ENCODE results near the gene PLD4. TPM values are rescaled to one million over a fixed set of nuclear protein-coding genes. Genes with fewer than 3 reads are reported as not detected.
"Not testable (repeated sequence)": the region's sequence is repeated elsewhere in the genome, so short reads cannot be mapped to it uniquely, and the experiment has no call there.

Gene PLD4
- total RNA-seq, 4 donors from 2014 or later: 0.16 TPM; not detected in 3

DNA sequence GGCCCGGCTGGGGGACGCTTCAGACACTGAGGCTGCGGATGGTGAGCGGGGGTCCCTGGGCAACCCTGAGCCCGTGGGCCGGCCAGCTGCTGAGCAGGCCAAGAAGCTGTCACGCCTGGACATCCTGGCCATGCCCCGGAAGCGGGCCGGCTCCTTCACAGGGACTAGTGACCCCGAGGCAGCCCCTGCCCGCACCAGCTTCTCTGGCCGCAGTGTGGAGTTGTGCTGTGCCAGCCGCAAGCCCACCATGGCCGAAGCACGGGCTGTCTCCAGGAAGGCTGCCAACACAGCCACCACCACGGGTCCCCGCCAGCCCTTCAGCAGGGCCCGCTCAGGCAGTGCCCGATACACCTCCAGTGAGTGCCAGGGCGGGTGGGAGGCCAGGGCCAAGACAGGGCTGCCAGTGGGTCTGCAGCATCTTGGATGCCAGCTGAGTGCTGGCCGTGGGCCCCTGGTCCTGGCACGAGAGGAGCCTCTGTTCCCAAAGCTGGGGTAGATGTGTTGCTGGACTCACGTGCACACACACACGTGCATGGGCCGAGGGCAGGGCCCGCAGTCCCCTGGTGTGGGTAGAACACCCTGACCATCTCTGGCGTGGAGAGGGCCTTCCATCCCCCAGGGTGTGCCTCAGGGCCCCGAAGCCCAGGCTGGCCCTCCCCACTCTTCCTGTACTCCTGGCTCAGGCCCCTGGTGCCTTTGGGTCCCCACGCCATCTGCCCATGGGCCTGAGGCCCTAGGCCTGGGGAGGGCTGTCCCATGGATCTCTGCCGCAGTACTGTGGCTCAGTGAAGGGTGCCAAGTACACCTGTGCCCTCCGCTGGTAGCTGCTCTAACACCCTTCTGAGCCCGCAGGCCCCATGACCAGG lies 36.8 kb upstream of the PLD4 start:
- H3K4me1 ChIP-seq: peaks cover 2% of the 10 kb centered on the region
- peaks cover 59% of the 10 kb centered on the region for H3K36me3 ChIP-seq
- no peaks in the 10 kb centered on the region for H3K9me3 ChIP-seq
- H3K27me3 ChIP-seq: no peaks in the 10 kb centered on the region
- 96% methylated on average over 9 of the region's 33 CpGs for WGBS
- H3K4me3 ChIP-seq: no peak overlapping the region
- TF ChIP-seq, protein P1, sequence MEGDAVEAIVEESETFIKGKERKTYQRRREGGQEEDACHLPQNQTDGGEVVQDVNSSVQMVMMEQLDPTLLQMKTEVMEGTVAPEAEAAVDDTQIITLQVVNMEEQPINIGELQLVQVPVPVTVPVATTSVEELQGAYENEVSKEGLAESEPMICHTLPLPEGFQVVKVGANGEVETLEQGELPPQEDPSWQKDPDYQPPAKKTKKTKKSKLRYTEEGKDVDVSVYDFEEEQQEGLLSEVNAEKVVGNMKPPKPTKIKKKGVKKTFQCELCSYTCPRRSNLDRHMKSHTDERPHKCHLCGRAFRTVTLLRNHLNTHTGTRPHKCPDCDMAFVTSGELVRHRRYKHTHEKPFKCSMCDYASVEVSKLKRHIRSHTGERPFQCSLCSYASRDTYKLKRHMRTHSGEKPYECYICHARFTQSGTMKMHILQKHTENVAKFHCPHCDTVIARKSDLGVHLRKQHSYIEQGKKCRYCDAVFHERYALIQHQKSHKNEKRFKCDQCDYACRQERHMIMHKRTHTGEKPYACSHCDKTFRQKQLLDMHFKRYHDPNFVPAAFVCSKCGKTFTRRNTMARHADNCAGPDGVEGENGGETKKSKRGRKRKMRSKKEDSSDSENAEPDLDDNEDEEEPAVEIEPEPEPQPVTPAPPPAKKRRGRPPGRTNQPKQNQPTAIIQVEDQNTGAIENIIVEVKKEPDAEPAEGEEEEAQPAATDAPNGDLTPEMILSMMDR (IDR thresholded peaks at IDR 0.05): no peak
- TF ChIP-seq EP300 (IDR thresholded peaks at IDR 0.05): no peak
- no peak overlapping the region for H3K27ac ChIP-seq
- peak in 1 of 2 donors; percentile 62 for DNase-seq (ENCODE audit: low spot score in 2 of 2)

DNA sequence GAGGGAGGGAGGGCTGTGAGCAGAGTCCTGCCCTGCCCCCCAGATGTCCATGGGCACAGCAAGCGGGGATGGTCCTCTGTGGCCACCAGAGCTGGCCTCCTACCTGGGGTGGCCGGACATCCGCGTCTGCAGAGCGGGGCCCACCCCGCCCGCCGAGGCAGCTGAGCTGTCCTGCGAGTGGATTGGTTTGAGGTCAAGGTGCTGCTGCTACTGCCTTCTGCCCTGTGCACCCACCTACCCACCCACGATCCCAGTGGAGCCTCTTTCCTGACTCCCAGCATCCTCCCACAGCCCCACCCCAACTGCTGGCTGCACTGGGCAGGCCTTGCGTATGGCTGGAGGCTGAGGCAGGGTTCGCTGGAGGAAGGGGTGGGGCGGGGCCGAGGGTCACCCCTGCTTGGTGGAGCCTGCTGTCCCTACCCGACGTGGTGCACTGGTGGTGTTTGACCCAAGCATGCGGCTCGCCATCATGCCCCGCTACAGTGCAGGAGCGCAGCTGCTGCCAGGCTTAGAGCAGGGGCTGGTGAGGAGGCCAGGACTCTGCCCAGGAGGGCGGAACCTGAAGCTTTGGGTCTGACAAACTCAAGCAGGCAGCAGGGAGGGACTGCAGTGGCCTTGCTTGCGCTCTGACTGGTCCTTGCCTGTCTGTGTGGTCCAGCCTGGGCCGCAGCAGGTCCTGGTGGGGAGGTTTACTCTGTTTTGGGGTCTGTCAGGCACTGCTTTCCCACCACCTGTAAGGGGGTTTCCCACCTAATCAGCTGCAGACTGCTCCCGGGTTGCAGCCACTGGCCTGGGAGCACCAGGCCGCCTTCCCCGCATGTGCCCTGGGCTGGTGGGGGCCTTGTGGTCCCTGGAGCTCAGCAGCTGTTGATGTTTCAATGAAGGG lies 35.9 kb upstream of the PLD4 start:
- no peak overlapping the region for H3K27ac ChIP-seq
- H3K27me3 ChIP-seq: no peaks in the 10 kb centered on the region
- WGBS: 82% methylated on average over 9 of the region's 26 CpGs
- no peaks in the 10 kb centered on the region for H3K9me3 ChIP-seq
- no peaks in the 10 kb centered on the region for H3K4me1 ChIP-seq
- H3K36me3 ChIP-seq: peaks cover 50% of the 10 kb centered on the region
- no peak overlapping the region for H3K4me3 ChIP-seq
- TF ChIP-seq, protein P1 (IDR thresholded peaks at IDR 0.05): no peak
- TF ChIP-seq EP300 (IDR thresholded peaks at IDR 0.05): no peak
- TF ChIP-seq POLR2AphosphoS5 (IDR thresholded peaks at IDR 0.05): no peak
- no peak for TF ChIP-seq POLR2A (IDR thresholded peaks at IDR 0.05)
- no peak for DNase-seq (ENCODE audit: low spot score in 2 of 2)

DNA sequence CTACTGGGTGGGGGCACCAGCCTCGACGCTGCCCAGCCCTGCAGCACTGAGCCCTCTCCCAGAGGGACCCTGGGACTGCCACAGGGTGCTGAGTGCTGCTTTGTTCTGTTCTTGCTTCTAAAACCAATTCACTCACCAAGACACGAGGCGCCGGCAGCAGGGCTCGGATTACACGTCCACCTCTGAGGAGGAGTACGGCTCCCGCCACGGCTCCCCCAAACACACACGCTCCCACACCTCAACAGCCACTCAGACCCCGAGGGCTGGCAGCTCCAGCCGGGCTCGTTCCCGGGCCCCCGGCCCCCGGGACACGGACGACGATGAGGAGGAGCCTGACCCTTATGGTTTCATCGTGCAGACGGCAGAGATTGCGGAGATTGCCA lies 35.3 kb upstream of the PLD4 start:
- no peaks in the 10 kb centered on the region for H3K9me3 ChIP-seq
- DNase-seq (ENCODE audit: low spot score in 2 of 2): no peak
- peaks cover 50% of the 10 kb centered on the region for H3K36me3 ChIP-seq
- no peaks in the 10 kb centered on the region for H3K27me3 ChIP-seq
- peaks cover 3% of the 10 kb centered on the region for H3K4me1 ChIP-seq
- H3K4me3 ChIP-seq: no peak overlapping the region
- H3K27ac ChIP-seq: no peak overlapping the region
- TF ChIP-seq POLR2A (IDR thresholded peaks at IDR 0.05) (no peak), POLR2AphosphoS5 (IDR thresholded peaks at IDR 0.05) (no peak), EP300 (IDR thresholded peaks at IDR 0.05) (no peak)
- TF ChIP-seq, protein P1 (IDR thresholded peaks at IDR 0.05): no peak
- 94% methylated on average over 19 of the region's 23 CpGs for WGBS

DNA sequence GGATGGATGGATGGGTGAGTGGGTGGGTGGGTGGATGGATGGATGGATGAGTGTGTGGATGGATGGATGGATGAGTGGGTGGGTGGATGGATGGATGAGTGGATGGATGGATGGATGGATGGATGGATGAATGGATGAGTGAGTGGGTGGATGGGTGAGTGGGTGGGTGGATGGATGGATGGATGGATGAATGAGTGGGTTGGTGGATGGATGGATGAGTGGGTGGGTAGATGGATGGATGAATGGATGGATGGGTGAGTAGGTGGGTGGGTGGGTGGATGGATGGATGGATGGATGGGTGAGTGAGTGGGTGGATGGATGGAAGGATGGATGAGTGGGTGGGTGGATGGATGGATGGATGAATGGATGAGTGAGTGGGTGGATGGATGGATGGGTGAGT lies 34.4 kb upstream of the PLD4 start:
- not testable (repeated sequence) for H3K27me3 ChIP-seq, H3K4me1 ChIP-seq, H3K27ac ChIP-seq, H3K9me3 ChIP-seq, H3K4me3 ChIP-seq
- DNase-seq (ENCODE audit: low spot score in 2 of 2): peak in 1 of 2 donors; percentile 15
- peaks cover 55% of the 10 kb centered on the region for H3K36me3 ChIP-seq

DNA sequence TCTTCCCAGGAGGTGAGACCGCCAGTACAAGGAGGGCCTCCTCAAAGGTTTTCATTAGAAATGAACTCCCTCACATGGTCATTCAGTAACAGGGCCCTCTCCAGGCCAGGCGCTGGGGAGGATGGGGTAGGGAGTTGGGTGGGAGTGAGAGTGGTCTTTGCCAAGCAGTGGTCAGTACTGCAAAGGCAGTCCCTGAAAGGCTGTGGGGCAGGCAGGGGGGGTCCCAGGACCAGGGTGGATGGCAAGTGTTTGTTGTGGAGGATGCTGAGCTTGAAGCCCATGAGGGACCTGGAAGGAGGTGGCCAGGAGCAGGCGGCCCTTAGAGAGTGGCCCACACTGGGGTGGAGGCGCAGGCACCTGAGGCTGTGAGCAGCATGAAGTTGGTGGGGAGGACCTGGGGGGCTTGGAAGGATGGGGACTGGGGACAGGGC lies 33.5 kb upstream of the PLD4 start:
- 96% methylated on average over 4 of the region's 4 CpGs for WGBS
- no peaks in the 10 kb centered on the region for H3K27me3 ChIP-seq
- peak in 1 of 2 donors; percentile 61 for DNase-seq (ENCODE audit: low spot score in 2 of 2)
- H3K27ac ChIP-seq: no peak overlapping the region
- peaks cover 48% of the 10 kb centered on the region for H3K36me3 ChIP-seq
- no peaks in the 10 kb centered on the region for H3K9me3 ChIP-seq
- H3K4me3 ChIP-seq: no peak overlapping the region
- TF ChIP-seq EP300 (IDR thresholded peaks at IDR 0.05): no peak
- TF ChIP-seq, protein P1 (IDR thresholded peaks at IDR 0.05): no peak
- no peak for TF ChIP-seq POLR2AphosphoS5 (IDR thresholded peaks at IDR 0.05)
- no peak for TF ChIP-seq POLR2A (IDR thresholded peaks at IDR 0.05)
- H3K4me1 ChIP-seq: peaks cover 14% of the 10 kb centered on the region

All from suprapubic skin (tissue), 4 donors.